Keratinocyte (primary cell): ENCODE results near the gene SEC61G. TPM values are rescaled to one million over a fixed set of nuclear protein-coding genes. Genes with fewer than 3 reads are reported as not detected.

Source experiments
- DNase-seq: peaks from one replicate; pipeline ENCODE4 v3.0.0-alpha.2; 2011; ENCODE audit warnings: low read depth, missing footprints, low spot score
- FAIRE-seq: peaks from 2 replicates; lab custom pipeline; 2011; peaks lifted over from hg19 to GRCh38; lab: Jason Lieb, UNC
- H2AFZ ChIP-seq: 2 replicates; pipeline ENCODE4 v1.6.0; 2012; ENCODE audit warnings: low read length, control low read depth, inconsistent platforms; ENCODE audit not compliant: control insufficient read depth
- H3K27ac ChIP-seq: 2 replicates; pipeline ENCODE4 v1.5.1; 2011; ENCODE audit warnings: low read length; ENCODE audit not compliant: control insufficient read depth, insufficient read depth
- H3K27me3 ChIP-seq: 3 replicates; pipeline ENCODE4 v1.6.0; 2011; ENCODE audit warnings: low read length; ENCODE audit not compliant: control insufficient read depth, insufficient read depth; ENCODE audit errors: extremely low read depth
- H3K36me3 ChIP-seq, 2 experiments: 2 replicates in 1 of 2; 3 replicates in 1 of 2; pipeline ENCODE4 v1.5.1; 2011; ENCODE audit warnings: low read length in 2 of 2, mild to moderate bottlenecking in 1 of 2; ENCODE audit not compliant: control insufficient read depth in 2 of 2, insufficient read depth in 2 of 2; ENCODE audit errors: extremely low read depth in 1 of 2
- H3K4me1 ChIP-seq: 3 replicates; pipeline ENCODE4 v1.5.1; 2011; ENCODE audit warnings: low read length; ENCODE audit not compliant: control insufficient read depth, insufficient read depth; ENCODE audit errors: extremely low read depth
- H3K4me2 ChIP-seq: 3 replicates; pipeline ENCODE4 v1.6.0; 2011; ENCODE audit warnings: low read depth, low read length; ENCODE audit not compliant: control insufficient read depth, insufficient read depth; ENCODE audit errors: extremely low read depth
- H3K4me3 ChIP-seq, 3 experiments: fragments of 200-600 bp in 1 of 3; sonication (generic) in 1 of 3; 2 replicates in 2 of 3; 3 replicates in 1 of 3; pipeline ENCODE4 v1.5.1; 2011 to 2016; ENCODE audit warnings: low read length in 3 of 3, mild to moderate bottlenecking in 3 of 3, control low read depth in 2 of 3, inconsistent platforms in 1 of 3, low read depth in 1 of 3, mixed read lengths in 1 of 3, mixed run types in 1 of 3, moderate library complexity in 1 of 3; ENCODE audit not compliant: control insufficient read depth in 2 of 3, insufficient read depth in 2 of 3; ENCODE audit errors: extremely low read depth in 1 of 3
- H3K79me2 ChIP-seq: 2 replicates; pipeline ENCODE4 v1.6.0; 2012; ENCODE audit warnings: low read length; ENCODE audit not compliant: control insufficient read depth, insufficient read depth
- H3K9ac ChIP-seq: 3 replicates; pipeline ENCODE4 v1.6.0; 2011; ENCODE audit warnings: low read length; ENCODE audit not compliant: control insufficient read depth, insufficient read depth; ENCODE audit errors: extremely low read depth
- H3K9me1 ChIP-seq: 3 replicates; pipeline ENCODE4 v1.6.0; 2011; ENCODE audit warnings: low read length; ENCODE audit not compliant: control insufficient read depth, insufficient read depth; ENCODE audit errors: extremely low read depth
- H3K9me3 ChIP-seq: 2 replicates; pipeline ENCODE4 v1.5.1; 2012; ENCODE audit warnings: low read depth, low read length; ENCODE audit not compliant: control insufficient read depth
- H4K20me1 ChIP-seq: 3 replicates; pipeline ENCODE4 v1.6.0; 2011; ENCODE audit warnings: low read length; ENCODE audit not compliant: control insufficient read depth, insufficient read depth; ENCODE audit errors: extremely low read depth
- CTCF ChIP-seq, 3 experiments: IDR thresholded peaks in 1 of 3; conservative IDR thresholded peaks in 1 of 3; optimal IDR thresholded peaks in 1 of 3; 2 replicates in 2 of 3; 3 replicates in 1 of 3; pipeline versions ENCODE3 to v1.5.1; 2011; ENCODE audit warnings: low read length in 3 of 3, mild to moderate bottlenecking in 3 of 3, moderate library complexity in 2 of 3, control low read depth in 1 of 3, inconsistent platforms in 1 of 3; ENCODE audit not compliant: insufficient read depth in 2 of 3; ENCODE audit errors: extremely low read depth in 1 of 3
- EZH2 ChIP-seq: IDR thresholded peaks from one replicate; pipeline ENCODE4 v1.6.1; 2012; ENCODE audit warnings: inconsistent platforms, mild to moderate bottlenecking, low read length, moderate library complexity
- dilution Hi-C: fragments of 300-500 bp; cut with MboI; formaldehyde crosslinking; loops from one replicate; pipeline ENCODE4 v1.7.0; 2020; ENCODE audit warnings: low sequenced_read_pairs; ENCODE audit not compliant: extremely low pct_ligation_motif_present
- polyA plus RNA-seq, 5 experiments: library from polyadenylated mRNA; depleted of rRNA in 3 of 5; stranded (reverse) in 3 of 5; stranded (forward) in 1 of 5; unstranded in 1 of 5; fragments of >200 nt; gene quantifications; 1 replicate in 1 of 5; 2 replicates in 3 of 5; 3 replicates in 1 of 5; pipeline versions ENCODE4 v1.2.1 to v1.2.3, GENCODE V29; 2011 to 2012; ENCODE audit warnings: missing spikeins in 2 of 5, low read depth in 1 of 5, low replicate concordance in 1 of 5

SEC61G gene
- polyA plus RNA-seq, 1 donor (not counting 4 experiments of a cell fraction or from before 2014, with no cell fraction given): 191 TPM

GRCh38 chr7:54709283-54709682 is 49.7 kb downstream of the SEC61G start:
- dilution Hi-C loops: no loop called here
- no peaks in the 10 kb centered on the region for H3K36me3 ChIP-seq
- no peak overlapping the region for H3K27ac ChIP-seq
- H3K4me3 ChIP-seq: no peak overlapping the region
- H4K20me1 ChIP-seq: no peaks in the 10 kb centered on the region
- no peaks in the 10 kb centered on the region for H3K79me2 ChIP-seq
- DNase-seq: no peak
- H3K9ac ChIP-seq: no peak overlapping the region
- H3K4me2 ChIP-seq: no peak overlapping the region
- FAIRE-seq: no peak
- TF ChIP-seq CTCF (optimal IDR thresholded peaks at IDR 0.05 in 1 of 3, IDR thresholded peaks at IDR 0.05 in 1 of 3, conservative IDR thresholded peaks at IDR 0.05 in 1 of 3; ENCODE audit: extremely low read depth in 1 of 3, insufficient read depth in 2 of 3, low read length in 3 of 3) (no peak), EZH2 (no peak)
- H3K4me1 ChIP-seq: peaks cover 4% of the 10 kb centered on the region
- no peaks in the 10 kb centered on the region for H3K9me1 ChIP-seq
- no peaks in the 10 kb centered on the region for H3K9me3 ChIP-seq
- no peak overlapping the region for H2AFZ ChIP-seq
- no peaks in the 10 kb centered on the region for H3K27me3 ChIP-seq

GRCh38 chr7:54705436-54705835 is 53.6 kb downstream of the SEC61G start:
- peak; percentile 86 for FAIRE-seq

More at GRCh38 chr7:54705436-54705835, 53.6 kb downstream of the SEC61G start:
- Histone ChIP-seq H3K27ac (no peak overlapping the region), H3K9ac (no peak overlapping the region), H3K9me1 (no peaks in the 10 kb centered on the region), H3K9me3 (no peaks in the 10 kb centered on the region), H3K36me3 (no peaks in the 10 kb centered on the region), H3K4me1 (peaks cover 4% of the 10 kb centered on the region), H3K79me2 (no peaks in the 10 kb centered on the region), H2AFZ (no peak overlapping the region), H3K4me2 (no peak overlapping the region), H4K20me1 (no peaks in the 10 kb centered on the region), H3K27me3 (peaks cover 2% of the 10 kb centered on the region), H3K4me3 (no peak overlapping the region)
- peak; percentile 54 for DNase-seq
- TF ChIP-seq EZH2 (no peak), CTCF (optimal IDR thresholded peaks at IDR 0.05 in 1 of 3, IDR thresholded peaks at IDR 0.05 in 1 of 3, conservative IDR thresholded peaks at IDR 0.05 in 1 of 3; ENCODE audit: extremely low read depth in 1 of 3, insufficient read depth in 2 of 3, low read length in 3 of 3) (no peak)
- dilution Hi-C loops: no loop called here
